Neural crest cell (in vitro differentiated cells): ENCODE results near the gene ZFX. TPM values are rescaled to one million over a fixed set of nuclear protein-coding genes. Genes with fewer than 3 reads are reported as not detected.
"Not testable (repeated sequence)": the region's sequence is repeated elsewhere in the genome, so short reads cannot be mapped to it uniquely, and the experiment has no call there.

ENCODE experiments used
- DNase-seq: peaks from one replicate; pipeline ENCODE4 v3.0.0; 2021; ENCODE audit warnings: low read depth, mixed read lengths, low spot score
- H3K27ac Mint-ChIP-seq: one replicate; pipeline ENCODE4 v1.8.0; 2021; ENCODE audit warnings: mild to moderate bottlenecking, mixed read lengths; ENCODE audit not compliant: unreplicated experiment
- H3K27me3 Mint-ChIP-seq: 2 replicates; pipeline ENCODE4 v1.8.0; 2021; ENCODE audit warnings: low read depth, mild to moderate bottlenecking, mixed read lengths
- H3K36me3 Mint-ChIP-seq: 2 replicates; pipeline ENCODE4 v1.8.0; 2021; ENCODE audit warnings: low read depth, mild to moderate bottlenecking, mixed read lengths
- H3K4me1 Mint-ChIP-seq: 2 replicates; pipeline ENCODE4 v1.8.0; 2021; ENCODE audit warnings: mixed read lengths
- H3K4me3 Mint-ChIP-seq: one replicate; pipeline ENCODE4 v1.8.0; 2021; ENCODE audit warnings: mild to moderate bottlenecking, mixed read lengths
- H3K9me3 Mint-ChIP-seq: 2 replicates; pipeline ENCODE4 v1.8.0; 2021; ENCODE audit warnings: mixed read lengths
- total RNA-seq: library from RNA; stranded (reverse); gene quantifications from 2 replicates; pipeline ENCODE4 v1.2.1, GENCODE V29; 2021
- TF ChIP-seq, protein P1 (sequence below): fragments of 200-600 bp; sonication (generic); conservative IDR thresholded peaks from 2 replicates; pipeline ENCODE4 v1.5.0; 2021; ENCODE audit warnings: antibody characterized with exemption, mild to moderate bottlenecking

Gene ZFX
- total RNA-seq, 1 donor from 2014 or later = 83.6 TPM

DNA sequence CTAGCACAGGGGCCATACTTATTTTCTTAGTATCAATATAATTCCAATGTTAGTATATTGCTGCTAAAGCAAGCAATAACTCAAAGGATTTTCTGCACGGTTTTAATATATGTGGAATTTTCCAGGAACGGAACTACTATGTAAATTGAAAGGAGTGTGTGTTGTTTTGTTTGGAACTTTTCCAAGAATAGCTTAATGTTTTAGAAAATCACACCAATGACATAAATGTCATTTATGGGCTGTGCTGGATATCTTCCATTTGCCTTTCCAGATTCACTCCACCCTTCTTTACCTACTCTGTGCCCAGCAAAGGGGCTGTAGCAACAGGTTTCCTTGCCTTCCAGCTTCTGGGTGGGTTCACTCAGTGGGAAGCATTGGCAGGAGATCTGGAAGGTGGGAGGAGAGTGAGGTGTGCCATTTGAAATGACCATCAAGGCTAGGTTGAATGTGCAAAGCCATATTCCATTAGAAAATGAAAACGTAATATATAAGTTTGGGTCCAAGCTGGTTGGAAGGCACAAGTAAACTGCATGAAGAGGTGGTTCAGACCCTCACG, 25.2 kb upstream of the ZFX start:
- Mint-ChIP-seq H3K4me3 (no peak overlapping the region), H3K27ac (no peak overlapping the region), H3K4me1 (no peaks in the 10 kb centered on the region), H3K27me3 (no peaks in the 10 kb centered on the region), H3K9me3 (peaks cover 3% of the 10 kb centered on the region), H3K36me3 (no peaks in the 10 kb centered on the region)
- TF ChIP-seq, protein P1, sequence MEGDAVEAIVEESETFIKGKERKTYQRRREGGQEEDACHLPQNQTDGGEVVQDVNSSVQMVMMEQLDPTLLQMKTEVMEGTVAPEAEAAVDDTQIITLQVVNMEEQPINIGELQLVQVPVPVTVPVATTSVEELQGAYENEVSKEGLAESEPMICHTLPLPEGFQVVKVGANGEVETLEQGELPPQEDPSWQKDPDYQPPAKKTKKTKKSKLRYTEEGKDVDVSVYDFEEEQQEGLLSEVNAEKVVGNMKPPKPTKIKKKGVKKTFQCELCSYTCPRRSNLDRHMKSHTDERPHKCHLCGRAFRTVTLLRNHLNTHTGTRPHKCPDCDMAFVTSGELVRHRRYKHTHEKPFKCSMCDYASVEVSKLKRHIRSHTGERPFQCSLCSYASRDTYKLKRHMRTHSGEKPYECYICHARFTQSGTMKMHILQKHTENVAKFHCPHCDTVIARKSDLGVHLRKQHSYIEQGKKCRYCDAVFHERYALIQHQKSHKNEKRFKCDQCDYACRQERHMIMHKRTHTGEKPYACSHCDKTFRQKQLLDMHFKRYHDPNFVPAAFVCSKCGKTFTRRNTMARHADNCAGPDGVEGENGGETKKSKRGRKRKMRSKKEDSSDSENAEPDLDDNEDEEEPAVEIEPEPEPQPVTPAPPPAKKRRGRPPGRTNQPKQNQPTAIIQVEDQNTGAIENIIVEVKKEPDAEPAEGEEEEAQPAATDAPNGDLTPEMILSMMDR = no peak
- no peak for DNase-seq

DNA sequence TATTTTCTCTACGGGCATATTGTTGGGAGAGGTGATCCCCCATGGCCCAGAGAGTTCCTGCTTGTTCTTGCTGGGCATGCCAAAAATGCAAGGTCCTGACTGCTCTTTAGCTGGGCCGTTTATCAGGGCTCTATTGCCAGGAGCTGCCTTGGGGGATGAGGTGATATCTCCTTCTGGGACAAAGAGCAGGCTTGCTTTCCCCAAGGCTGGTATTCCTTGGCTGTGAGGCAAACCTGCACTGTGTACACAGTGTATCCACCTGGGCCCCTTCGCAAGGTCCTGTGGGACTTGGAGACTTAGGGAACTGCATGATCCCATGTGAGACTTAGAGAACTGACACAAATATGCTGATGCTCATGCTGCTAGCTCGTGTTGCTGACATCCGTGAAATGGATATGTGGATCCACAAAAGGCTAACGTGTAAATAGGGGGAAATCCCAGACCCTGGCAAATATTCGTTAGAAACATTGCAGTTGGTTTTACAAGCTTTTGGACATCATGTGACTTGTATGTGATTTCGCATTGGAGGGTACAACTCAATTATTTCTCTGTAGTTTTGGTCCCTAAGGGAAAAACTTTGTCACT, 24.4 kb upstream of the ZFX start:
- DNase-seq = no peak
- Mint-ChIP-seq H3K9me3 (peaks cover 3% of the 10 kb centered on the region), H3K27me3 (no peaks in the 10 kb centered on the region), H3K4me1 (peaks cover 2% of the 10 kb centered on the region), H3K27ac (no peak overlapping the region), H3K36me3 (no peaks in the 10 kb centered on the region), H3K4me3 (no peak overlapping the region)
- TF ChIP-seq, protein P1 = no peak

DNA sequence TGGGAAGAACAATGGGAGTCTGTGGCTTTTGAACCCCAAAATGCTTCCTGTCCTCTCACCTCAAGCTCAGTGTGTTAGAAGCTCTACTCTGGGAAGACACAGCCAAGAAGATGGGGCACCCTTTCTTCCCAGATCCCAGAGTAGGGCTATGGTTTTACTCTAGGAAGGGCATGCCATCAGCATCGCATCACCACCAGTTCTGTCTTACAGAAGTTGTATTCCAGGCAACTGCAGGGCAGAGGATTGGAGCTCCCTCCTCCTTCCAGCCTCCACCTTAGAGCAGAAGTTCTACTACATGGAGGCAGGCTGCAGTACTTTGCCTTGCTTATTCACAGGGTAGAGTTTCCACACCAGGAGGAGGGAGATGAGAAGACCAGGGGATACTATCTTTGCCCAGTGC, 18.1 kb upstream of the ZFX start:
- Mint-ChIP-seq H3K27me3 (no peaks in the 10 kb centered on the region), H3K27ac (no peak overlapping the region)

DNA sequence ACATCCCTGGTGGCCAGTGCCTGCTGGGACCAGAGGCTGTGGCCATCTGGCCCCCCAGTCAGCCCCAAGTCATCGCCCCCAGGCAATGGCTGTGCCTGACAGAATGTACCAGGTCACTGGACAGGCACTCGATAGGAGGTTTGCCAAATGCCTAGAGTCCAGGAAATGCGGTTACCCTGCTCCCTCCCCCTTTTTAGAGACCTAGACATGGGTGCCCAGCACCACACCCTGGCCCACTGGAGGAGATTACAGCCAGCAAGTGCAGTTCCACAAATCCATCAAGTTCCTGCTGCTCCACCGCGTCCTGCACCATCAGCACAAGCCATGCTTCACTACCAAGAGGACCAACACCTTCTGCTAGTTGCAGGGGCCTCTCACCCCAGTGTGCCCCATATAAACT, 16.2 kb upstream of the ZFX start:
- peaks cover 3% of the 10 kb centered on the region for H3K9me3 Mint-ChIP-seq
- H3K4me3 Mint-ChIP-seq = no peak overlapping the region
- H3K4me1 Mint-ChIP-seq = peaks cover 7% of the 10 kb centered on the region
- TF ChIP-seq, protein P1 = no peak
- H3K27me3 Mint-ChIP-seq = no peaks in the 10 kb centered on the region
- no peak for DNase-seq
- H3K36me3 Mint-ChIP-seq = no peaks in the 10 kb centered on the region
- H3K27ac Mint-ChIP-seq = no peak overlapping the region

More for the DNA sequence above, 18.1 kb upstream of the ZFX start:
- TF ChIP-seq, protein P1 = no peak
- Mint-ChIP-seq H3K9me3 (peaks cover 3% of the 10 kb centered on the region), H3K36me3 (no peaks in the 10 kb centered on the region), H3K4me3 (no peak overlapping the region), H3K4me1 (peaks cover 7% of the 10 kb centered on the region)
- DNase-seq = no peak

DNA sequence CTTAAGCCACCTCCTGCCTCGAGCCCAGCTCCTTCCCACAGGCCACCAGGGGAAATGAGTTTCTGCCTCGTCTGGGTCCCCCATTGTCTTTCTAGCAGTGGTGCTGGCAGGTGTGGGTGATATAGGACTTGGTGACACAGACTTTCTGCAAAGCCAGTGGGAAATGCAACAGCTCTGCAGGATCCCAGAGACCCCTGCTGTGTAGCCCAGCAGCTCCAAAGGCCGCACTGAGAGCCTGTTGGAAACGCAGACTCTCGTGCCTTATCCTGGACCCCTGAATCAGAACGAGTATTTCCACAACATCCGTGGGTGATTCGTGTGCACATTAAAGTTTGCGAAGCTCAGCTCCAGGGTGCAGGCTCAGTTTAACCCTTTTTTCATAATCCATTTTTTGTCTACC, 13.8 kb upstream of the ZFX start:
- not testable (repeated sequence) for H3K27ac Mint-ChIP-seq, H3K27me3 Mint-ChIP-seq, H3K36me3 Mint-ChIP-seq, DNase-seq, H3K4me3 Mint-ChIP-seq, H3K9me3 Mint-ChIP-seq, H3K4me1 Mint-ChIP-seq

DNA sequence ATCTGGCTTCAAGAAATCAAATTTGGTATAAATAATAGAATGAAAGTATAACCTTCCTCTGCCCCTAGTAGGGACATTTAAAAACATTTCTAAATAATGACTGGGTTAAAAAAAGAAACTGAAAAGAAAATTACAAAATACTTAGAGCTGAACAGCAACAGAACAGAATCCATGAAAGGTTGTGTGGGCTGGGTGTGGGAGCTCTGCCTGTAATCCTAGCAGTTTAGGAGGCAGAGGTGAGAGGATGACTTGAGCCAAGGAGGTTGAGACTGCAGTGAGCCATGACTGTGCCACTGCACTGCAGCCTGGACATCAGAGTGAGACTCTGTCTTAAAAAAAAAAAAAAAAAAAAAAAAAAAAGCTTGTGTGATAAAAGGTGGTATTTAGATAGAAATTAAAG, 12.3 kb upstream of the ZFX start:
- peak overlapping the region; percentile 78 for H3K27ac Mint-ChIP-seq

DNA sequence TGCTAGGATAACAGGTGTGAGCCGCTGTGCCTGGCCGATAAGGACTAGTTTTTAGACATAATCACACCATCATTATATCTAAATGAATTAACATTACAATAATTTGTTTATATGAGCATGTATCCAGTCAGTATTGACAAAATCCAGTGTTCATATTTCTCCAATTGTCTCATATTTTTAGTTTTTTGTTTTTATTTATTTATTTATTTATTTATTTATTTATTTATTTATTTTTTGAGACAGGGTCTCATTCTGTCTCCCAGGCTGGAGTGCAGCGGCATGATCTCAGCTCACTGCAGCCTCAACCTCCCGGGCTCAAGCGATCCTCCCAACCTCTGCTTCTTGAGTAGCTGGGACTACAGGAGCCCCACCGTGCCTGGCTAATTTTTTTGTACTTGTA, 5.5 kb upstream of the ZFX start:
- not testable (repeated sequence) for DNase-seq, H3K27me3 Mint-ChIP-seq, H3K27ac Mint-ChIP-seq, H3K4me3 Mint-ChIP-seq, H3K9me3 Mint-ChIP-seq, H3K36me3 Mint-ChIP-seq
- H3K4me1 Mint-ChIP-seq = peaks cover 37% of the 10 kb centered on the region

More for the DNA sequence above, 12.3 kb upstream of the ZFX start:
- H3K27me3 Mint-ChIP-seq = no peaks in the 10 kb centered on the region
- no peak overlapping the region for H3K4me3 Mint-ChIP-seq
- H3K4me1 Mint-ChIP-seq = no peaks in the 10 kb centered on the region
- H3K36me3 Mint-ChIP-seq = no peaks in the 10 kb centered on the region
- H3K9me3 Mint-ChIP-seq = no peaks in the 10 kb centered on the region
- no peak for DNase-seq
- TF ChIP-seq, protein P1 = no peak
